ENCODE results near the gene ME2. TPM values are rescaled to one million over a fixed set of nuclear protein-coding genes. Genes with fewer than 3 reads are reported as not detected.

ME2 gene
- total and polyA plus RNA-seq, 2 of the 8 experiments (the other 6 are each of a cell fraction or from before 2014, with no cell fraction given) = 54.7 to 66.9 TPM

- Histone ChIP-seq H3K4me3 (ENCODE audit: extremely low read depth in 1 of 4, insufficient read depth in 2 of 4, low read depth in 3 of 4, low read length in 4 of 4) (no peak overlapping the region), H4K20me1 (replicated peaks in 1 of 2; ENCODE audit: control insufficient read depth in 1 of 2, insufficient read depth in 2 of 2, low read length in 2 of 2) (no peaks in the 10 kb centered on the region), H3K9ac (replicated peaks in 1 of 4; ENCODE audit: extremely low read depth in 1 of 4, low read depth in 3 of 4, low read length in 3 of 4) (no peak overlapping the region), H2AFZ (ENCODE audit: low read length) (no peak overlapping the region), H3K27me3 (replicated peaks in 1 of 4; ENCODE audit: control insufficient read depth in 3 of 4, extremely low read depth in 1 of 4, insufficient read depth in 3 of 4, low read length in 3 of 4) (no peaks in the 10 kb centered on the region), H4K91ac (replicated peaks; ENCODE audit: insufficient read length, low read length) (no peak overlapping the region), H2BK15ac (ENCODE audit: low read length) (no peak overlapping the region), H3K27ac (ENCODE audit: low read depth, low read length) (no peak overlapping the region), H2BK12ac (ENCODE audit: low read depth, low read length) (no peak overlapping the region), H2BK20ac (ENCODE audit: low read length) (no peak overlapping the region), H3K4ac (replicated peaks; ENCODE audit: insufficient read length, low read depth, low read length) (no peak overlapping the region), H4K8ac (ENCODE audit: extremely low read depth, insufficient read depth, low read length) (no peak overlapping the region), H3K4me2 (ENCODE audit: insufficient read depth in 1 of 2, low read depth in 2 of 2, low read length in 2 of 2) (no peak overlapping the region), H2BK5ac (ENCODE audit: low read depth, low read length) (no peak overlapping the region), H3K18ac (ENCODE audit: extremely low read depth, low read length) (no peak overlapping the region), H3K23me2 (ENCODE audit: low read depth, low read length) (no peaks in the 10 kb centered on the region), H3K79me2 (ENCODE audit: control insufficient read depth in 1 of 2, insufficient read depth in 2 of 2, low read length in 2 of 2) (no peaks in the 10 kb centered on the region), H3K79me1 (ENCODE audit: low read depth, low read length) (no peaks in the 10 kb centered on the region), H3K14ac (ENCODE audit: insufficient read length) (no peak overlapping the region), H3K36me3 (ENCODE audit: control insufficient read depth in 2 of 4, insufficient read depth in 4 of 4, low read length in 3 of 4) (no peaks in the 10 kb centered on the region), H3K9me3 (ENCODE audit: insufficient read depth in 2 of 2, low read depth in 1 of 2, low read length in 1 of 2) (peaks cover 0 to 3% of the 10 kb centered on the region in 2 experiments; a peak in 1 of 4 replicates), H2BK120ac (replicated peaks; ENCODE audit: low read depth, low read length) (no peak overlapping the region), H4K5ac (ENCODE audit: insufficient read length, low read depth, low read length) (no peak overlapping the region), H3K56ac (replicated peaks; ENCODE audit: insufficient read length, low read depth, low read length) (no peak overlapping the region), H2AK5ac (ENCODE audit: low read depth, low read length) (no peak overlapping the region), H3K23ac (ENCODE audit: insufficient read length) (no peak overlapping the region), H3K4me1 (replicated peaks in 1 of 4; ENCODE audit: control insufficient read depth in 3 of 4, insufficient read depth in 4 of 4, low read length in 3 of 4) (no peaks in the 10 kb centered on the region)
- CTCF ChIA-PET (ENCODE audit: partially characterized antibody) = no interaction called here
- FAIRE-seq (no peak), DNase-seq (ENCODE audit: low read depth in 1 of 2, low spot score in 2 of 2) (no peak)
- POLR2A ChIA-PET (ENCODE audit: partially characterized antibody) = no interaction called here
- 80% methylated on average over 4 of the region's 5 CpGs; no CpG with 5 or more reads in 1 of the 2 experiments for WGBS, 2 experiments (ENCODE audit: extremely low coverage in 1 of 2, insufficient coverage in 1 of 2, insufficient read length in 1 of 2, insufficient replicate concordance in 2 of 2, low coverage in 1 of 2, low lambda C conversion rate in 2 of 2, missing lambda C conversion rate in 1 of 2)
- TF ChIP-seq TEAD4 (IDR thresholded peaks at IDR 0.05; ENCODE audit: low read depth, low read length) (no peak), TAF1 (IDR thresholded peaks at IDR 0.05; ENCODE audit: low read depth, low read length) (no peak), SP4 (IDR thresholded peaks at IDR 0.05; ENCODE audit: low read length) (no peak), ZNF274 (IDR thresholded peaks at IDR 0.05; ENCODE audit: borderline replicate concordance, extremely low read depth, low read length) (no peak), HDAC6 (IDR thresholded peaks at IDR 0.05; ENCODE audit: low read depth, low read length) (no peak), SIN3A (conservative IDR thresholded peaks at IDR 0.05 in 1 of 2, IDR thresholded peaks at IDR 0.05 in 1 of 2; ENCODE audit: low read depth in 1 of 2, low read length in 2 of 2) (no peak), SRF (IDR thresholded peaks at IDR 0.05; ENCODE audit: low read depth, low read length) (no peak), TBP (IDR thresholded peaks at IDR 0.05; ENCODE audit: low read depth, low read length) (no peak), BRCA1 (IDR thresholded peaks at IDR 0.05; ENCODE audit: low read depth, low read length) (no peak), RAD21 (IDR thresholded peaks at IDR 0.05 in 1 of 2, conservative IDR thresholded peaks at IDR 0.05 in 1 of 2; ENCODE audit: low read depth in 2 of 2, low read length in 2 of 2) (no peak), EP300 (IDR thresholded peaks at IDR 0.05; ENCODE audit: borderline replicate concordance in 1 of 2, low read depth in 2 of 2, low read length in 2 of 2) (no peak), POU5F1 (IDR thresholded peaks at IDR 0.05; ENCODE audit: low read depth, low read length) (no peak), RXRA (IDR thresholded peaks at IDR 0.05; ENCODE audit: insufficient read depth, low read depth, low read length) (no peak), BACH1 (IDR thresholded peaks at IDR 0.05; ENCODE audit: low read length) (no peak)
These were observed 28.4 kb upstream of the ME2 start for GRCh38 chr18:50850307-50851065.

Data from H1 (cell line).